Right kidney (tissue), 1 donor: ENCODE results near the gene ADAM10.
A peak's percentile ranks its signal among the peaks of the same experiment; 100 is the strongest.

Source experiments
- DNase-seq: peaks from one replicate; pipeline ENCODE4 v3.0.0-alpha.2; 2016

The ADAM10 gene

GRCh38 chr15:58575045-58575786 is 174.3 kb downstream of the ADAM10 start:
- no peak for DNase-seq

GRCh38 chr15:58574631-58575030 is 174.9 kb downstream of the ADAM10 start:
- no peak for DNase-seq

- DNase-seq = no peak
Measured at GRCh38 chr15:58573270-58573669, 176.2 kb downstream of the ADAM10 start.

- DNase-seq = no peak
Measured at GRCh38 chr15:58572521-58572920, 177.0 kb downstream of the ADAM10 start.

GRCh38 chr15:58571491-58571890 is 178.0 kb downstream of the ADAM10 start:
- no peak for DNase-seq

GRCh38 chr15:58569455-58569854 is 180.1 kb downstream of the ADAM10 start:
- DNase-seq = no peak

- no peak for DNase-seq
Measured at GRCh38 chr15:58568157-58568571, 181.3 kb downstream of the ADAM10 start.

GRCh38 chr15:58566029-58566428 is 183.5 kb downstream of the ADAM10 start:
- DNase-seq = no peak

- DNase-seq = no peak
Measured at GRCh38 chr15:58565619-58566018, 183.9 kb downstream of the ADAM10 start.

GRCh38 chr15:58564981-58565380 is 184.5 kb downstream of the ADAM10 start:
- DNase-seq = no peak

- no peak for DNase-seq
Measured at GRCh38 chr15:58562135-58562534, 187.4 kb downstream of the ADAM10 start.

- DNase-seq = no peak
Measured at GRCh38 chr15:58561321-58561720, 188.2 kb downstream of the ADAM10 start.

- no peak for DNase-seq
Measured at GRCh38 chr15:58559904-58560588, 189.5 kb downstream of the ADAM10 start.

- DNase-seq = no peak
Measured at GRCh38 chr15:58558777-58559176, 190.7 kb downstream of the ADAM10 start.

GRCh38 chr15:58556541-58556940 is 193.0 kb downstream of the ADAM10 start:
- DNase-seq = no peak

- DNase-seq = no peak
Measured at GRCh38 chr15:58556028-58556361, 193.5 kb downstream of the ADAM10 start.

GRCh38 chr15:58555162-58556027 is 194.1 kb downstream of the ADAM10 start:
- peak; percentile 52 for DNase-seq

- no peak for DNase-seq
Measured at GRCh38 chr15:58554758-58555157, 194.7 kb downstream of the ADAM10 start.

GRCh38 chr15:58553365-58553918 is 196.1 kb downstream of the ADAM10 start:
- DNase-seq = no peak

- no peak for DNase-seq
Measured at GRCh38 chr15:58552505-58553364, 196.8 kb downstream of the ADAM10 start.

- peak; percentile 42 for DNase-seq
Measured at GRCh38 chr15:58551764-58552504, 197.6 kb downstream of the ADAM10 start.
